KOPT-K1 (cell line): ENCODE data around the gene OR10D3.

Experiments used
- H3K27ac ChIP-seq: fragments of 200-600 bp; sonication (generic); 2 replicates; pipeline ENCODE4 v1.5.1; 2016; ENCODE audit warnings: antibody characterized with exemption, mild to moderate bottlenecking, low read depth, low read length; ENCODE audit not compliant: poor library complexity, severe bottlenecking
- H3K36me3 ChIP-seq: fragments of 200-600 bp; sonication (generic); 2 replicates; pipeline ENCODE4 v1.5.1; 2017; ENCODE audit warnings: antibody characterized with exemption, mild to moderate bottlenecking, low read length, moderate library complexity; ENCODE audit not compliant: insufficient read depth
- H3K9me3 ChIP-seq: fragments of 200-600 bp; sonication (generic); 2 replicates; pipeline ENCODE4 v1.5.1; 2017; ENCODE audit warnings: antibody characterized with exemption, low read length, mild to moderate bottlenecking; ENCODE audit not compliant: insufficient read depth, poor library complexity, severe bottlenecking

The OR10D3 gene

GRCh38 chr11:124176925-124177715, 6.0 kb upstream of the OR10D3 start:
- H3K36me3 ChIP-seq: no peaks in the 10 kb centered on the region
- no peak overlapping the region for H3K27ac ChIP-seq
- H3K9me3 ChIP-seq: no peaks in the 10 kb centered on the region

GRCh38 chr11:124179310-124179709, 3.8 kb upstream of the OR10D3 start:
- Histone ChIP-seq H3K36me3 (no peaks in the 10 kb centered on the region), H3K9me3 (no peaks in the 10 kb centered on the region), H3K27ac (no peak overlapping the region)

GRCh38 chr11:124190298-124191139, 7.4 kb downstream of the OR10D3 start:
- no peaks in the 10 kb centered on the region for H3K36me3 ChIP-seq

GRCh38 chr11:124193221-124194010, 10.3 kb downstream of the OR10D3 start:
- Histone ChIP-seq H3K9me3 (no peaks in the 10 kb centered on the region), H3K36me3 (no peaks in the 10 kb centered on the region), H3K27ac (no peak overlapping the region)

More at GRCh38 chr11:124190298-124191139, 7.4 kb downstream of the OR10D3 start:
- H3K9me3 ChIP-seq: no peaks in the 10 kb centered on the region
- no peak overlapping the region for H3K27ac ChIP-seq

GRCh38 chr11:124194293-124195188, 11.4 kb downstream of the OR10D3 start:
- Histone ChIP-seq H3K36me3 (no peaks in the 10 kb centered on the region), H3K27ac (no peak overlapping the region), H3K9me3 (no peaks in the 10 kb centered on the region)

GRCh38 chr11:124195189-124195734, 12.1 kb downstream of the OR10D3 start:
- Histone ChIP-seq H3K36me3 (no peaks in the 10 kb centered on the region), H3K9me3 (no peaks in the 10 kb centered on the region), H3K27ac (no peak overlapping the region)

GRCh38 chr11:124197999-124198398, 14.9 kb downstream of the OR10D3 start:
- Histone ChIP-seq H3K9me3 (no peaks in the 10 kb centered on the region), H3K27ac (no peak overlapping the region), H3K36me3 (no peaks in the 10 kb centered on the region)

GRCh38 chr11:124198897-124199296, 15.8 kb downstream of the OR10D3 start:
- Histone ChIP-seq H3K27ac (no peak overlapping the region), H3K9me3 (no peaks in the 10 kb centered on the region), H3K36me3 (no peaks in the 10 kb centered on the region)

- Histone ChIP-seq H3K27ac (no peak overlapping the region), H3K9me3 (no peaks in the 10 kb centered on the region), H3K36me3 (no peaks in the 10 kb centered on the region)
Measured at GRCh38 chr11:124199702-124200101, 16.6 kb downstream of the OR10D3 start.

- Histone ChIP-seq H3K9me3 (no peaks in the 10 kb centered on the region), H3K27ac (no peak overlapping the region), H3K36me3 (no peaks in the 10 kb centered on the region)
Measured at GRCh38 chr11:124200671-124201070, 17.5 kb downstream of the OR10D3 start.

GRCh38 chr11:124202951-124203350, 19.8 kb downstream of the OR10D3 start:
- H3K36me3 ChIP-seq: no peaks in the 10 kb centered on the region
- H3K9me3 ChIP-seq: no peaks in the 10 kb centered on the region
- no peak overlapping the region for H3K27ac ChIP-seq

GRCh38 chr11:124204008-124204407, 20.9 kb downstream of the OR10D3 start:
- H3K36me3 ChIP-seq: no peaks in the 10 kb centered on the region
- no peaks in the 10 kb centered on the region for H3K9me3 ChIP-seq
- no peak overlapping the region for H3K27ac ChIP-seq

- Histone ChIP-seq H3K36me3 (no peaks in the 10 kb centered on the region), H3K27ac (no peak overlapping the region), H3K9me3 (no peaks in the 10 kb centered on the region)
Measured at GRCh38 chr11:124207102-124207792, 24.1 kb downstream of the OR10D3 start.
